GM12878 (cell line): ENCODE results near the gene KIAA0319L. TPM values are rescaled to one million over a fixed set of nuclear protein-coding genes. Genes with fewer than 3 reads are reported as not detected.

Experiments
- ATAC-seq: fragments of 200-7000 bp; cut with Tn5 transposase; 3 replicates; pipeline ENCODE4 v1.9.1; 2020; ENCODE audit warnings: mild to moderate bottlenecking, moderate library complexity
- BruUV-seq: library from RNA; stranded (reverse); fragments of 400-500 nt; replicated peaks from 2 replicates; lab custom pipeline; 2021; lab: Mats Ljungman, UMichigan
- CTCF ChIA-PET: fragments of 300-600 bp; sonication (Branson Sonifier 250); formaldehyde crosslinking; extraction: SDS; loops from one replicate; lab custom pipeline; 2021; ENCODE audit warnings: inconsistent platforms; lab: Yijun Ruan, JAX
- POLR2A ChIA-PET: fragments of 350-600 bp; formaldehyde crosslinking; extraction: SDS; loops from one replicate; lab custom pipeline; 2021; ENCODE audit warnings: inconsistent platforms; lab: Charles Lee
- RAD21 ChIA-PET: fragments of 300-600 bp; sonication (Branson Sonifier 250); formaldehyde crosslinking; loops from one replicate; lab custom pipeline; 2023; ENCODE audit warnings: antibody characterized with exemption; ENCODE audit not compliant: unreplicated experiment; lab: Charles Lee
- SMC1A ChIA-PET: fragments of 300-600 bp; sonication (Branson Sonifier 250); formaldehyde crosslinking; loops from one replicate; lab custom pipeline; 2023; ENCODE audit not compliant: unreplicated experiment, uncharacterized antibody; lab: Charles Lee
- DNase-seq: peaks from one replicate; pipeline ENCODE4 v3.0.0-alpha.2; 2011; ENCODE audit warnings: low read depth, low spot score
- FAIRE-seq: peaks from 3 replicates; lab custom pipeline; 2011; peaks lifted over from hg19 to GRCh38; lab: Jason Lieb, UNC
- H2AFZ ChIP-seq: 2 replicates; pipeline ENCODE4 v1.6.0; 2011; ENCODE audit warnings: low read depth, low read length, control low read depth; ENCODE audit not compliant: control insufficient read depth
- H3K27ac ChIP-seq: 2 replicates; pipeline ENCODE4 v1.5.1; 2011; ENCODE audit warnings: control low read depth; ENCODE audit not compliant: control insufficient read depth, insufficient read depth
- H3K27me3 ChIP-seq, 2 experiments: replicated peaks in 1 of 2; 2 replicates each; pipeline versions ENCODE4 v1.6.0 to v1.6.1; 2011; ENCODE audit warnings: low read length in 1 of 2; ENCODE audit not compliant: control insufficient read depth in 2 of 2, insufficient read depth in 2 of 2
- H3K36me3 ChIP-seq, 2 experiments: 2 replicates each; pipeline ENCODE4 v1.5.1; 2011; ENCODE audit warnings: low read length in 1 of 2; ENCODE audit not compliant: control insufficient read depth in 2 of 2, insufficient read depth in 2 of 2
- H3K4me1 ChIP-seq: 2 replicates; pipeline ENCODE4 v1.6.1; 2011; ENCODE audit warnings: mild to moderate bottlenecking, low read length, moderate library complexity, mixed read lengths; ENCODE audit not compliant: control insufficient read depth, insufficient read depth
- H3K4me2 ChIP-seq: 2 replicates; pipeline ENCODE4 v1.6.0; 2011; ENCODE audit warnings: control low read depth; ENCODE audit not compliant: control insufficient read depth, insufficient read depth
- H3K4me3 ChIP-seq: fragments of 200-600 bp; sonication (generic); 2 replicates; pipeline ENCODE4 v1.5.1; 2016
- H3K79me2 ChIP-seq: 2 replicates; pipeline ENCODE4 v1.6.0; 2011; ENCODE audit warnings: low read length; ENCODE audit not compliant: control insufficient read depth, insufficient read depth
- H3K9ac ChIP-seq: 2 replicates; pipeline ENCODE4 v1.8.0; 2011; ENCODE audit warnings: low read length, control low read depth, mixed read lengths; ENCODE audit not compliant: control insufficient read depth, insufficient read depth
- H3K9me3 ChIP-seq: replicated peaks from 3 replicates; pipeline ENCODE4 v1.5.1; 2011; ENCODE audit warnings: mild to moderate bottlenecking, low read length; ENCODE audit not compliant: control insufficient read depth, insufficient read depth
- H4K20me1 ChIP-seq: 2 replicates; pipeline ENCODE4 v1.6.0; 2011; ENCODE audit not compliant: control insufficient read depth, insufficient read depth
- ASH2L ChIP-seq: fragments of 300-600, 200-600 bp; sonication (generic); IDR thresholded peaks from 2 replicates; pipeline ENCODE4 v1.6.1; 2017; ENCODE audit warnings: low read depth, mild to moderate bottlenecking, borderline replicate concordance
- BMI1 ChIP-seq: fragments of 450-650 bp; IDR thresholded peaks from 2 replicates; pipeline ENCODE4 v1.6.1; 2016; ENCODE audit warnings: mild to moderate bottlenecking, moderate library complexity, borderline replicate concordance
- CBX3 ChIP-seq: fragments of 200-600 bp; sonication (generic); IDR thresholded peaks from 2 replicates; pipeline ENCODE4 v1.6.1; 2016; ENCODE audit warnings: low read depth, borderline replicate concordance
- EED ChIP-seq: sonication (generic); IDR thresholded peaks from 2 replicates; pipeline ENCODE4 v1.6.1; 2016; ENCODE audit warnings: antibody characterized with exemption, low read depth
- POLR2A ChIP-seq: IDR thresholded peaks from 2 replicates; pipeline ENCODE4 v1.6.1; 2011; ENCODE audit warnings: low read depth, mild to moderate bottlenecking, low read length
- RAD21 ChIP-seq: IDR thresholded peaks from 2 replicates; pipeline ENCODE4 v1.6.1; 2011; ENCODE audit warnings: mild to moderate bottlenecking, low read depth, low read length, moderate library complexity; ENCODE audit not compliant: insufficient read depth
- RBBP5 ChIP-seq: fragments of 200-600 bp; sonication (generic); conservative IDR thresholded peaks from 2 replicates; pipeline ENCODE4 v1.6.1; 2016
- YY1 ChIP-seq: IDR thresholded peaks from 2 replicates; pipeline ENCODE4 v1.6.1; 2011; ENCODE audit warnings: low read depth, mild to moderate bottlenecking, low read length
- ZBED1 ChIP-seq: IDR thresholded peaks from 2 replicates; pipeline ENCODE4 v1.6.1; 2016; ENCODE audit warnings: borderline replicate concordance
- WGBS: methylation state at CpG from one replicate; pipeline ENCODE4 v1.1.6; 2016; ENCODE audit warnings: low lambda C conversion rate; ENCODE audit not compliant: insufficient replicate concordance, insufficient coverage; ENCODE audit errors: missing lambda C conversion rate; 5-methylcytosine and 5-hydroxymethylcytosine counted together
- in situ Hi-C: fragments of 300-500 bp; cut with MboI; formaldehyde crosslinking; loops from 9 replicates; pipeline ENCODE4 v1.14.3; 2018; ENCODE audit warnings: mixed read lengths
- intact Hi-C: fragments of 100-400 bp; cut with micrococcal nuclease; formaldehyde crosslinking; loops from one replicate; pipeline ENCODE4 v1.14.2; 2022; ENCODE audit not compliant: unreplicated experiment
- polyA plus RNA-seq, 11 experiments: library from polyadenylated mRNA; depleted of rRNA in 4 of 11; unstranded in 6 of 11; stranded (reverse) in 5 of 11; fragments of >200 nt; fragmentation: Nextera tagmentation in 4 of 11; fragmentation: Illumina TruSeq in 1 of 11; extraction: Ambion mirVana in 4 of 11; extraction: Trizol in 1 of 11; gene quantifications; 1 replicate in 1 of 11; 2 replicates in 10 of 11; pipeline versions ENCODE4 v1.2.1 to v1.2.3, GENCODE V29; 2011 to 2016; ENCODE audit warnings: inconsistent platforms in 2 of 11, missing spikeins in 2 of 11, low read depth in 1 of 11
- total RNA-seq, 4 experiments: library from RNA; depleted of rRNA in 3 of 4; stranded (reverse); fragments of >200 nt in 3 of 4; fragmentation: Illumina TruSeq in 1 of 4; extraction: Trizol in 1 of 4; gene quantifications; 2 replicates each; pipeline versions ENCODE4 v1.2.1 to v1.2.3, GENCODE V29; 2013 to 2021
- TF ChIP-seq, protein P1 (sequence below): fragments of 450-650 bp; IDR thresholded peaks from 2 replicates; pipeline ENCODE4 v1.6.1; 2017; ENCODE audit warnings: mild to moderate bottlenecking, low read depth, inconsistent platforms; ENCODE audit not compliant: poor library complexity, severe bottlenecking
- TF ChIP-seq, protein P2 (sequence below): fragments of 450-650 bp; IDR thresholded peaks from 2 replicates; pipeline ENCODE4 v1.6.1; 2016; ENCODE audit warnings: mild to moderate bottlenecking, moderate library complexity, borderline replicate concordance

Gene KIAA0319L
- total and polyA plus RNA-seq, 10 of the 15 experiments (the other 5 are each of a cell fraction or from before 2014, with no cell fraction given) = 2.6 to 57.8 (median 25.4) TPM

DNA sequence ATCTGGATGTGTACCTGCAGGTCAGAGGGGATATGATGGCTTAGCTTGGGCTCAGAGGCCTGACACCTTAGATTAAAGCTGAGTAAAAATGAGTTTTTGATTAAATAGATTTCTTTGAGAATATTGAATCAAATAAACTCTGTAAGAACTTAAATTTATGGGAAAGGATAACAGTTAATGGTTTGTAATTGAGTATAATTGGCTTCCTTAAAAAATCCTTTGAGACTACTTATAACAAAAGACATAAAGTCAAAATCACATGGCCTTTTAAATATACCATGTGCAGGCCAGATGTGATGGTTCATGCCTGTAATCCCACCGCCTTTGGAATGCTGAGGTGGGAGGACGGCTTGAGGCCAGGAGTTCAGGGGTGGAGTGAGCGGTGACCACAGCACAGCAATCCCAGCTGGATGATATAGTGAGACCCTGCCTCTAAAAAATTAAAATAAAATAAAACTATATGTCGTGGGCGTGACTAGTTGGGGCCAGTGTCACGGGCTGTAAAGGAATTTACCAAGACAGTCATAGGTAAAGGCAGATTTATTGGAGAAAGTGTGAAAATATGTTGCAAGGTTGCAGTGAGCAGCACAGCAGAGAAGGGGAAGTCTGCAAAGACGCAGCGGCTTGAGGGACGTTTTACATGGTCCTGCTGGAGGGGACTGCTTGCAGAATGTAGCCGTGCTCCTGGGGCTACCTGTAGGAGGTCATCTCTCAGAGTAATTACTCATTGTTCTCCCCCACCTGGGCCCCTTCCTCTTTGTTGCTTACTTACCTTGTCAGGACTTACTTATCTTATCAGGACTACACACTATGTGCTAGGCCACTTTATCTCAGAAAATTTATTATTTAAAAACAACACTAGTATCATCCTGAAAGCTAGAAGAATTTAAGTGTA, 166.4 kb downstream of the KIAA0319L start (continued):
- TF ChIP-seq, protein P1, sequence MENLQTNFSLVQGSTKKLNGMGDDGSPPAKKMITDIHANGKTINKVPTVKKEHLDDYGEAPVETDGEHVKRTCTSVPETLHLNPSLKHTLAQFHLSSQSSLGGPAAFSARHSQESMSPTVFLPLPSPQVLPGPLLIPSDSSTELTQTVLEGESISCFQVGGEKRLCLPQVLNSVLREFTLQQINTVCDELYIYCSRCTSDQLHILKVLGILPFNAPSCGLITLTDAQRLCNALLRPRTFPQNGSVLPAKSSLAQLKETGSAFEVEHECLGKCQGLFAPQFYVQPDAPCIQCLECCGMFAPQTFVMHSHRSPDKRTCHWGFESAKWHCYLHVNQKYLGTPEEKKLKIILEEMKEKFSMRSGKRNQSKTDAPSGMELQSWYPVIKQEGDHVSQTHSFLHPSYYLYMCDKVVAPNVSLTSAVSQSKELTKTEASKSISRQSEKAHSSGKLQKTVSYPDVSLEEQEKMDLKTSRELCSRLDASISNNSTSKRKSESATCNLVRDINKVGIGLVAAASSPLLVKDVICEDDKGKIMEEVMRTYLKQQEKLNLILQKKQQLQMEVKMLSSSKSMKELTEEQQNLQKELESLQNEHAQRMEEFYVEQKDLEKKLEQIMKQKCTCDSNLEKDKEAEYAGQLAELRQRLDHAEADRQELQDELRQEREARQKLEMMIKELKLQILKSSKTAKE = no peak
- TF ChIP-seq YY1 = no peak
- TF ChIP-seq, all 136 proteins: peak for 0

DNA sequence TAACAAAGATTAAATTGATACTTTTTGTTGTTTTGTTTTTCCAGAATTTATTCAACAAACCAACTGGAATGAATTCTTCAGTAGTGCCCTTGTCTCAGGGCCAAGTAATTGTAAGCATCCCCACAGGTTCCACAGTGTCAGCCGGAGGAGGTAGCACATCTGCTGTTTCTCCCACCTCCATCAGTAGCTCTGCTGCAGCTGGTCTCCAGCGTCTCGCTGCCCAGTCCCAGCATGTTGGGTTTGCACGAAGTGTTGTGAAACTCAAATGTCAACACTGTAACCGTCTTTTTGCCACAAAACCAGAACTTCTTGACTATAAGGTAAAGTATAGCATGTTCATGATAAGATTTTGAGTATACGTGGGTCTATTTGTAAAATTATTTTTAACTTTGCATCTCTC, 170.2 kb downstream of the KIAA0319L start:
- Histone ChIP-seq H2AFZ (no peak overlapping the region), H3K27me3 (no peaks in the 10 kb centered on the region), H3K4me3 (no peak overlapping the region), H3K27ac (no peak overlapping the region), H3K36me3 (peaks cover 0 to 24% of the 10 kb centered on the region in 2 experiments; a peak in 2 of 4 replicates), H3K9me3 (no peaks in the 10 kb centered on the region), H4K20me1 (no peaks in the 10 kb centered on the region), H3K79me2 (no peaks in the 10 kb centered on the region), H3K4me2 (no peak overlapping the region), H3K9ac (no peak overlapping the region), H3K4me1 (no peaks in the 10 kb centered on the region)
- 92% methylated on average over 6 of the region's 6 CpGs for WGBS
- BruUV-seq = no TSS peak
- DNase-seq = no peak
- ChIA-PET SMC1A (interaction anchor here (1.1 to 1.8 kb wide), 3 partner anchors 8 to 11 kb away, joined by 3 to 5 read pairs (median 3); no protein-coding TSS in a partner anchor), POLR2A (no interaction called here), RAD21 (no interaction called here), CTCF (no interaction called here)
- no peak for ATAC-seq
- in situ Hi-C loops (no loop called here), intact Hi-C loops (no loop called here)
- no peak for FAIRE-seq
- no peak for TF ChIP-seq POLR2A
- no peak for TF ChIP-seq BMI1
- TF ChIP-seq EED = no peak
- TF ChIP-seq CBX3 = no peak
- TF ChIP-seq, protein P2, sequence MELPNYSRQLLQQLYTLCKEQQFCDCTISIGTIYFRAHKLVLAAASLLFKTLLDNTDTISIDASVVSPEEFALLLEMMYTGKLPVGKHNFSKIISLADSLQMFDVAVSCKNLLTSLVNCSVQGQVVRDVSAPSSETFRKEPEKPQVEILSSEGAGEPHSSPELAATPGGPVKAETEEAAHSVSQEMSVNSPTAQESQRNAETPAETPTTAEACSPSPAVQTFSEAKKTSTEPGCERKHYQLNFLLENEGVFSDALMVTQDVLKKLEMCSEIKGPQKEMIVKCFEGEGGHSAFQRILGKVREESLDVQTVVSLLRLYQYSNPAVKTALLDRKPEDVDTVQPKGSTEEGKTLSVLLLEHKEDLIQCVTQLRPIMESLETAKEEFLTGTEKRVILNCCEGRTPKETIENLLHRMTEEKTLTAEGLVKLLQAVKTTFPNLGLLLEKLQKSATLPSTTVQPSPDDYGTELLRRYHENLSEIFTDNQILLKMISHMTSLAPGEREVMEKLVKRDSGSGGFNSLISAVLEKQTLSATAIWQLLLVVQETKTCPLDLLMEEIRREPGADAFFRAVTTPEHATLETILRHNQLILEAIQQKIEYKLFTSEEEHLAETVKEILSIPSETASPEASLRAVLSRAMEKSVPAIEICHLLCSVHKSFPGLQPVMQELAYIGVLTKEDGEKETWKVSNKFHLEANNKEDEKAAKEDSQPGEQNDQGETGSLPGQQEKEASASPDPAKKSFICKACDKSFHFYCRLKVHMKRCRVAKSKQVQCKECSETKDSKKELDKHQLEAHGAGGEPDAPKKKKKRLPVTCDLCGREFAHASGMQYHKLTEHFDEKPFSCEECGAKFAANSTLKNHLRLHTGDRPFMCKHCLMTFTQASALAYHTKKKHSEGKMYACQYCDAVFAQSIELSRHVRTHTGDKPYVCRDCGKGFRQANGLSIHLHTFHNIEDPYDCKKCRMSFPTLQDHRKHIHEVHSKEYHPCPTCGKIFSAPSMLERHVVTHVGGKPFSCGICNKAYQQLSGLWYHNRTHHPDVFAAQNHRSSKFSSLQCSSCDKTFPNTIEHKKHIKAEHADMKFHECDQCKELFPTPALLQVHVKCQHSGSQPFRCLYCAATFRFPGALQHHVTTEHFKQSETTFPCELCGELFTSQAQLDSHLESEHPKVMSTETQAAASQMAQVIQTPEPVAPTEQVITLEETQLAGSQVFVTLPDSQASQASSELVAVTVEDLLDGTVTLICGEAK = no peak
- no peak for TF ChIP-seq ZBED1
- TF ChIP-seq RAD21 = no peak
- TF ChIP-seq RBBP5 = no peak
- TF ChIP-seq, protein P1 = no peak
- TF ChIP-seq ASH2L = no peak
